NCI-H2227 (cell line): Measurements from ENCODE around the gene IL12RB2.

Source experiments
- DNase-seq: peaks from one replicate; lab custom pipeline; 2025; ENCODE audit not compliant: unreplicated experiment; lab: John Stamatoyannopoulos, UW

The IL12RB2 gene

DNA sequence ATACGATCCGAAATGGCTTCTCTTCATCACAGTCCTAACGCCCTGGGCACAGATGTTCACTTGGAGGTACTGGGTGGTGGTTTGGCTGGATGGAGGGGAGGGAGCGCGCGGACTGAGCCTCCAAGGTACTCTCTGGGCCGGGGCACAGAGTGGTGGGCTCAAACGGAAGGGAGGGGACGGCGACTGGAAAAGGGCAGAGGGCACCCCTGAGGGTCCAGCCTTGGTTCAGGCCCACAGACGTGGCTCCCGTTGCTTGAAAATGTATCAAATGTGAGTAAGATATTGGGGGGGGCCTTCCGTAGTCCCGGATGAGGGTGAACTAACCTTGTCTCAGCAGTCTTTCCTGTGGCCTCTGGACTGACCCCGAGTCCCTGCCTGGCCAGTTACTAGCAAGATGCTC, 463 bp downstream of the IL12RB2 start:
- DNase-seq = no peak

- DNase-seq = no peak
Measured at GRCh38 chr1:67312615-67313014, 4.9 kb downstream of the IL12RB2 start.

- no peak for DNase-seq
Measured at GRCh38 chr1:67313934-67314671, 6.4 kb downstream of the IL12RB2 start.

DNA sequence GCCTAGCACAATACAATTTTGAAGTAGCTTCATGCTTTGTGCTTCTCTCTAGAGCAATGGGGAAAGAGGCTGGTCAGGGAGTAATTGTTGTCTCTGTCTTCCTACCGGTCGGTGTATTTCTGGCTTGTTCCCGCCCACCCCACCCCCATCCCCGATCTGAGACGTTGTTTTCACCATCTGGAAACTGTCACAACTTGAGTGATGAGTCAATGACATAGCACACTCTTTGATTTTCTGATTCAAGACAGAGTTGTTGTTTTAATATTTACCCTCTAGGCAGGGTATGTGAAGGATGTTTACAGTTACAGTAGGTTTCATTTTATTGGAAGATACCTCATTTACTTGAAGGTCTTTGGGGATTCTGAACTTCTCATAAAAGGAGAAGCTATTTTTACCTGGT, 7.0 kb downstream of the IL12RB2 start:
- DNase-seq = no peak

GRCh38 chr1:67316180-67316902, 8.7 kb downstream of the IL12RB2 start:
- no peak for DNase-seq

- DNase-seq = no peak
Measured at GRCh38 chr1:67316918-67317317, 9.2 kb downstream of the IL12RB2 start.

GRCh38 chr1:67317803-67318202, 10.1 kb downstream of the IL12RB2 start:
- no peak for DNase-seq

DNA sequence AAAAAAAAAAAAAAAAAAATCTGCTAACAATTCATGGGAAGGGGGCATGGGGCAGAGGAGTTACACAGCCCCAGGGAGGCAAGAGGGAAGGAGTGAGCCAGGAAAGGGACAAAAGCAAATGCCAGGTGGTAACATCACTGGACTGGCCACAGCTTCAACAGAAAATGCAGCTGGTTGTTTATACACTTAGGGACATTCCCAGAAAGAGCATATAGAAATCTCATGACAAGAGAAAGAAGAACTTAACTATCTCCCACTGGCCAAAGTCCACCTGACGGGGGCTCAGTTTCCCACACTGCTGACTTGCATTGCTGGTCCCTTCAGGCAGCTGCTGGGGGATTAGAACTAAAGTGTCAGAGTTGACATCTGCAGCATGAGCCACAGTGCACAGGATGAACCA, 14.8 kb downstream of the IL12RB2 start:
- no peak for DNase-seq

DNA sequence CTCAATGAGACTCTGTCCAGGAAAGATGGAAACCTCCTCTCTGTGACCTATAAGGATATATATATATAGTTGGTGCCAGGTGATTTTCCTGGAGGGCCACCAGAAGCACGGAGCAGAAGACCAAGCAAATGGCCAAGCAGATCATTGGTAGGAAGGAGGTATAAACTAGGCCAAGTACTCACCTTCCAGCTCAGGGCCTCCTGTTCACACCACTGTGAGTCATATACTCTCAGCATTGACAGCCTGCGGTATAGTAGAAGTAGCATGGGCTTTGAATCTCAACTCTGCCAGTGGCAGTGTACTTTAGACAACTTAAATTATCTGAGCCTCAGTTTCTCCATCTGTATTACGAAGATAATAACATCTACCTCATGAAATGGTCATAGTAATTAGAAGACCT, 15.4 kb downstream of the IL12RB2 start:
- DNase-seq = no peak

DNA sequence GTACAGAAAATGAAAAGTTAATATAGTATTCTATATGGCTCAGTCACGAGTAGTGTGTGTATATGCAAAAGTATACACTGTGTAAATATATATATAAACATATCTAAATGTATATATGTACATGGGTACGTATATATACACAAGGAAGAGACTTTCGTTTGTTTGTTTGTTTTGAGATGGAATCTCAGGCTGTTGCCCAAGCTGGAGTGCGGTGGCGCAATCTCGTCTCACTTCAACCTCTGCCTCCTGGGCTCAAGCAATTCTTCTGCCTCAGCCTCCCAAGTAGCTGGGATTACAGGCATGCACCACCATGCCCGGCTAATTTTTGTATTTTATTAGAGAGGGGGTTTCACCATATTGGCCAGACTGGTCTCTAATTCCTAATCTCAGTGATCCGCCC, 16.4 kb downstream of the IL12RB2 start:
- DNase-seq = no peak

- no peak for DNase-seq
Measured at GRCh38 chr1:67327864-67328466, 20.3 kb downstream of the IL12RB2 start.

- no peak for DNase-seq
Measured at GRCh38 chr1:67332653-67333529, 25.2 kb downstream of the IL12RB2 start.

GRCh38 chr1:67333603-67334002, 25.9 kb downstream of the IL12RB2 start:
- DNase-seq = no peak

GRCh38 chr1:67335411-67335810, 27.7 kb downstream of the IL12RB2 start:
- DNase-seq = no peak

DNA sequence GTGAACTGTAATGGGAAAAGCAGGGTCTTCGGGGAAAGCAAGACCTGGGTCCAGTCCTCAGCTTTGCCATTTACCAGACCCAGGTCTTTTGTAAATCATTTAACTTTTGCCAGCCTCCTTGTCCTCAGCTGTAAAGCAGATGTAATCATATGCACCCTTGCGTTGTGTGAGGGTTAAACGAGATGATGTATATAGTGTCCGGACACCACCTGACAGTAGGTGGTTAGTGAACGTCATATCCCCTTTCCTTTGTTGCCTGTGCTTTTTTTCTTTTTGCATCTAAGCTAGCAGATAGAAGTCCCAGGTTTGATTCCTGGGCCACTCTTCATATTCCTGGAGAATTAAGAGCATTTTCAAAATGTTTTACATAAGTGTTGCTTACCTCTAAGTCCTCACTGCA, 28.5 kb downstream of the IL12RB2 start:
- DNase-seq = no peak

- DNase-seq = no peak
Measured at GRCh38 chr1:67336783-67337182, 29.1 kb downstream of the IL12RB2 start.

GRCh38 chr1:67338642-67339041, 31.0 kb downstream of the IL12RB2 start:
- no peak for DNase-seq

- DNase-seq = no peak
Measured at GRCh38 chr1:67339623-67340343, 32.1 kb downstream of the IL12RB2 start.

DNA sequence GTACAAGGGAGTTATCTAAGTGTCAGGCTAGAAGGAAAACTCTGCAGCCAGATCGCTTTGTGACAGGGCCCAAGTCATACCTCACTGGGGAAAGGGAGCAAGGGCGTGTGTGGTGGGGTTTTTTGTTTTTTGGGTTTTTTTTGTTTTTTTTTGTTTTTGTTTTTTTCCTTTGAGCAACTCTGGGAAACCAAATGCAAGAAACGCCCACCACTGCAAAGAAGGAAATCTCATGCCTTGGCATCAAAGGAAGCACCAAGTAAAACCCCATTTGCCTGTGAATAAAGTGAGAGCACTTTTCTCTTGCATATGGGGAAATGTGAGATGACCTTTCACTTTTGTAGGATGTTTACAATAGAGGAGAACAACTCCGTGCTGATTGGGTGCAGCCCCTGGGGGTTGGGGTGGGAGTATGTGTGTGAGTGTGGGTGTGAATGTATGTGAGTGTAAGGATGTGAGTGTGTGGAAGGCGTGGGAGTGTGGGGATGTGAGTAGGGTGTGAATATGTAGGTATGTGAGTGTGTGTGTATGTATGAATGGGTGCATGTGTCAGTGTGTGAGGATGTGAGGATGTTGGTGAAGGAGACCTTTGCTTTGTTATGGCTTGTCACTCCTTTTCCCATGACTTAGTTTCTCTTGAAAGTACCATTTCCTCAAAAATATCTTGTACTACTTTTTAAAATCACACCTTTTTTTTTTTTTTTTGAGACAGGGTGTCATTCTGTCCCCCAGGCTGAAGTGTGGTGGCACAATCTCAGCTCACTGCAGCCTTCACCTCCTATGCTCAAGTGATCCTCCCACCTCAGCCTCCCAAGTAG, 34.6 kb downstream of the IL12RB2 start:
- no peak for DNase-seq

DNA sequence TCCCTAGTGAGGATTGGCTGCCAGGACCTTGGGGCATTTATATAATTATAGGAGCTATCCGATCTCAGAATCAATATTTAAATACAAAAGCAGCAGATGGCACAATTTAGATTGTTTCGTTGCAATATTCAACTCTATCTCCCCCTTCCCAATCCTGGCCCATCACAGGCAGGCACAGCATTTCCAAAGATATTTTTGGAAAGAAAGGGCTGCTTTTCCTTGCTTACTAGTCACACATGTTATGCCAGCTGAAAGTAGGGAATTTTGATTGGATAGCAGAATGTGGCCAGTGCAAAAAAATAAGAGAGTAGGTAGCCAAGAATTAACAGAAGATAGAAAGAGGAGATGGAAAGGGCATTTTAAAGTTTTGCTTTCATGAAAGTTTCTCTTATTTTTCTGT, 37.9 kb downstream of the IL12RB2 start:
- no peak for DNase-seq
